ENCODE measurements around the gene FCHO1.

DNA sequence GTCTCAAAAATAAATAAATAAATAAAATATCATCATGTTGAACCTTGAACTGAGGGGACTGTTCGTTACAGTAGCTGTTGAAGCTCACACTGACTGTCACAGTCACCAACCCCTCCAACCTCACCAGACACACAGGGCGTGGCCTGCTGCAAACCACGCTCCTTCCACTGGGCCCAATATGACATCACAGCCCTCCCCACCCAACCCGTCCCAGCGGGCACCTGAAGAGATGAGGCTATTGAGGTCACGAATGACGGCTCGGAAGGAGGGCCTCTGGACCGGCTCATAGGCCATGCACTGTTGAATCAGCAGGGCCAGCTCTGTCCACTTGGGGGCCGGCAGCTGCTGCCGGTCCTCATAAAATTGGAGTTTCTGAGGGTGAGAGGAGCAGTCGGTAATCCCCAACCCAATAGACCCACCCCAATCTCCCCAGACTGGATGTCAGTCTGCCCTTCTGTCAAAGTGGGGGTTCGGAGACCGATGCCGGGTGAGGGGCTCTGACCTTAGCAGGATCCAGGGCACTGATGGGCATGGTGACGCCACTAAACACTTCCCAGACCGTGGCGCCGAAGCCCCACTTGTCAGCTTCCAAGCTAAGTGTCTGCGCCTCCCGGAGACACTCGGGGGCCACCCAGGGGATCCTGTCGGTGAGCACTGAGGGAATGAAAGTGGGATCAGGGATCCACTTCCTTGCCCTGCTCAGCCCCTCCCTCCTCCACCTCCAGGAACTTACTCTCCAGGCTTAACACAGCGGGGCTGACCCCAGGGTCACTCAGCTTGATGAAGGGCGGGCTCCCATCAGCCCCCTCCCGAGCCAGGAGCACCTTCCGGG is 83.3 kb downstream of the FCHO1 start:
- TF ChIP-seq POLR2A (IDR thresholded peaks at IDR 0.05) (no peak), CTCF (IDR thresholded peaks at IDR 0.05) (no peak)

Measured in esophagus squamous epithelium (tissue), 4 donors.